GM12864 (cell line): ENCODE results near the gene ALOX5AP.

Experiments used
- DNase-seq: peaks from one replicate; pipeline ENCODE4 v3.0.0-alpha.2; 2011; ENCODE audit warnings: low read depth
- H3K4me3 ChIP-seq: 2 replicates; pipeline ENCODE4 v1.5.1; 2011; ENCODE audit warnings: mild to moderate bottlenecking, low read depth, low read length, control low read depth
- TF ChIP-seq, protein P1 (sequence below): IDR thresholded peaks from 2 replicates; pipeline ENCODE4 v1.5.1; 2011; ENCODE audit warnings: low read depth, mild to moderate bottlenecking, moderate library complexity, low read length, control low read depth, inconsistent platforms; ENCODE audit errors: missing control alignments

The ALOX5AP gene

GRCh38 chr13:30779016-30779415, 43.7 kb downstream of the ALOX5AP start:
- no peak overlapping the region for H3K4me3 ChIP-seq
- DNase-seq: no peak
- TF ChIP-seq, protein P1, sequence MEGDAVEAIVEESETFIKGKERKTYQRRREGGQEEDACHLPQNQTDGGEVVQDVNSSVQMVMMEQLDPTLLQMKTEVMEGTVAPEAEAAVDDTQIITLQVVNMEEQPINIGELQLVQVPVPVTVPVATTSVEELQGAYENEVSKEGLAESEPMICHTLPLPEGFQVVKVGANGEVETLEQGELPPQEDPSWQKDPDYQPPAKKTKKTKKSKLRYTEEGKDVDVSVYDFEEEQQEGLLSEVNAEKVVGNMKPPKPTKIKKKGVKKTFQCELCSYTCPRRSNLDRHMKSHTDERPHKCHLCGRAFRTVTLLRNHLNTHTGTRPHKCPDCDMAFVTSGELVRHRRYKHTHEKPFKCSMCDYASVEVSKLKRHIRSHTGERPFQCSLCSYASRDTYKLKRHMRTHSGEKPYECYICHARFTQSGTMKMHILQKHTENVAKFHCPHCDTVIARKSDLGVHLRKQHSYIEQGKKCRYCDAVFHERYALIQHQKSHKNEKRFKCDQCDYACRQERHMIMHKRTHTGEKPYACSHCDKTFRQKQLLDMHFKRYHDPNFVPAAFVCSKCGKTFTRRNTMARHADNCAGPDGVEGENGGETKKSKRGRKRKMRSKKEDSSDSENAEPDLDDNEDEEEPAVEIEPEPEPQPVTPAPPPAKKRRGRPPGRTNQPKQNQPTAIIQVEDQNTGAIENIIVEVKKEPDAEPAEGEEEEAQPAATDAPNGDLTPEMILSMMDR: no peak

GRCh38 chr13:30779608-30780007, 44.3 kb downstream of the ALOX5AP start:
- H3K4me3 ChIP-seq: no peak overlapping the region
- DNase-seq: no peak
- TF ChIP-seq, protein P1: no peak

GRCh38 chr13:30780338-30780981, 45.1 kb downstream of the ALOX5AP start:
- no peak for DNase-seq
- H3K4me3 ChIP-seq: no peak overlapping the region
- TF ChIP-seq, protein P1: no peak

GRCh38 chr13:30785191-30785850, 50.0 kb downstream of the ALOX5AP start:
- TF ChIP-seq, protein P1: no peak
- no peak for DNase-seq

DNA sequence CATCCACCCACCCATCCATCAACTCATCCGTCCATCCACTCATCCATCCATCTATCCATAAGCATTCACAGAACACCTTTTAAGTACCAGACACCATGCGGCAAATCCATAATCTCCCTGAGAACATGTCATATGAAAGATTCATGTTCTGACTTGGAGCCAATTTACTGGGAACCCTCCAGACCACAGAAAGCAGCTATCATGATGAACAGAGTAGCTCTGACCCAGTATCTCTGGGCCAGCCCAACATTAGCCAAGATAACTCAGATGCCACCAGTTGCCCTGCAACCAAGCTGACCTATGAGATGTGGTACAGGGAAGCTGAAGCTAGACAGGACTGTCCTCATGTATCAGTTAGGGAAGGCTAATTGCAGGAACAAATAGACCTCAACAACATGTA, 51.3 kb downstream of the ALOX5AP start:
- H3K4me3 ChIP-seq: no peak overlapping the region
- TF ChIP-seq, protein P1: no peak
- no peak for DNase-seq

More at GRCh38 chr13:30785191-30785850, 50.0 kb downstream of the ALOX5AP start:
- no peak overlapping the region for H3K4me3 ChIP-seq

DNA sequence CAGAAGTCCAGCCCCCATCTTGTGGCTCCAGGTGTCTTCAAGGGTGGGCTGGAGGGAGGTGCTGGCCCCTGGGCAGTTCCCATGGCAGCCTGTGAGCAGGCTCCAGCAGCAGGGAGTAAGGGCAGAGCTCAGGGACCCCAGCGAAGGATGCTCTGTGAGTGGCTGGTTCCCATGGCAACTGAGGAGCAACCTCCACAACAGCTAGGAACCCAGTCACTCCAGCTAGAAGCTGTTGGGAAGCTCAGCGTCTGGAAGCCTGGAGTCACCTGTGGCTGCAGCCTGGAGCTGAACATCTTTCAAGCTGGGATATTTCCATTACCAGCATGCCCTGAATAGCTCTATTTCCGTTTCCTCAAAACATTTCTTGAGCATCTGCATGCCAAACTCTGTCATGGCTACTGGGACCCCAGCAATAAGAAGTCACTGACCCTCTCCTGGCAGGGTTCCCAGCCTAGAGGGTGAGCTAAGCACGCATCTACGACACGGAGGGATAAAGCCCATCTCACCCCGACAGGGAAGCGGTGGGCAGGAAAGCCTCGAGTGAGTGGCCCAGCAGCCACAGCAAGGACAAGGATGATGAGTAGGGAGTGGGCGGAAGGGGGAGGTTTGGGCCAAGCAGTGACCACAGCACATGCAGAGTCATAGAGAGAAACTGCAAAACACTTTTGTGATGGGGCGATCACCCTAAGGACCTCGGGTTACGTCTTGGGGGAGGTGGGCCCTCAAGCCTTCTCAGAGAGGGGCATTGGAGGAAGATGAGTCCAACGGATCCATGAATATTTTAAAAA, 52.6 kb downstream of the ALOX5AP start:
- TF ChIP-seq, protein P1: no peak
- H3K4me3 ChIP-seq: no peak overlapping the region
- no peak for DNase-seq
